ENCODE measurements around the gene TMEM63A. TPM values are rescaled to one million over a fixed set of nuclear protein-coding genes. Genes with fewer than 3 reads are reported as not detected.

TMEM63A gene
- total and polyA plus RNA-seq, 2 of the 13 experiments (the other 11 are each of a cell fraction or from before 2014, with no cell fraction given) = 23.9 to 53.3 TPM

DNA sequence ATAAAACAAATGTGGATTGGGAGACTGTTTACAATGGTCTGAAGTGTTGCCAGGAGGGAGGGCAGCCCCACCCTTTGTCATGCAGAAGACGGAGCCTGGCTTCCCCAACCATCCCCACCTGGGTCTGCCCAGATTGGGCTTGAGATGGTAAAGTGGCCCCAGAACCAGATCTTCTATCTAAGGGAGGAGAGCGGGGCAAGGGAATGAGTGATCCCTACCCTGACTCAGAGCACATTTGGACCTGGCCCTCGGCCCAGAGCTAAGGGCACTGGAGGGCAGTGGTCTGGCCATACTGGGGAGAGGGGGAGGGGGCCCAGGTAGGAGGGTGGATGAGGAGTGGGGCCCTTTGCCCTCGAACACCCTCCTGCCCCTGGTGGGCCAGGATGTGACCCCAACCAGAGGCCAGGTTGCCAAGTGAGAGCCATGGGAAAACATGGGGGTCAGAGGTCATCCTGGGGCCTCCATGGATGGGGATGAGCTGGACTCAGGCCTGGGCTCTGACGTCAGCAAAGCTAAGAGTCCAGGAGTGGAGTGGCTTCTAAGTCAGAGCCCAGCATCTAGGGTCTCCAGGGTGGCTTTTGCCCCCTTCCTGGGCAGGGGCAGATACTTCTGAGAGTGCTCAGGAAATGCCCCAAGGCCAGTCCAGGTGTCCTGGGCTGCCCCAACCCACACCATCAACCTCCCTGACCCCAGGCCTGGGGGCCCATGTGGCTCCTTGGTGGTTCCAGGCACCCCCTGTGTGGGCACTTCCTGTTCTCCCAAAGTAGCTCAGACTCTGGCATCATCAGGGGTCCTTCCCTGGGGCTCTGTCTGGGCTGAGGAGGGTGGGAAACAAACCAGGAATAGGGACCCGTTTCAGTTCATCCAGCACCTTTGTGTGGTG lies 8.4 kb upstream of the TMEM63A start:
- Histone ChIP-seq H4K20me1 (ENCODE audit: insufficient read depth, low read length) (no peaks in the 10 kb centered on the region), H3K36me3 (replicated peaks in 1 of 2; ENCODE audit: control insufficient read depth in 1 of 2, insufficient read depth in 2 of 2, low read length in 2 of 2) (no peaks in the 10 kb centered on the region), H3K4me1 (ENCODE audit: insufficient read depth, low read length) (peaks cover 63% of the 10 kb centered on the region), H3K9ac (ENCODE audit: insufficient read depth, low read depth, low read length) (peak overlapping the region; percentile 45), H3K4me3 (replicated peaks in 1 of 3; ENCODE audit: insufficient read depth in 1 of 3, low read depth in 2 of 3, low read length in 3 of 3) (peak overlapping the region in 2 of 3 experiments; percentile 29 to 76; a peak in 3 of 6 replicates), H3K9me3 (ENCODE audit: low read length) (no peaks in the 10 kb centered on the region), H2AFZ (ENCODE audit: low read length) (no peak overlapping the region), H3K27me3 (ENCODE audit: control insufficient read depth in 1 of 2, insufficient read depth in 2 of 2, low read length in 2 of 2) (no peaks in the 10 kb centered on the region; a peak in 1 of 5 replicates), H3K79me2 (ENCODE audit: insufficient read depth, low read length) (no peaks in the 10 kb centered on the region), H3K4me2 (ENCODE audit: low read depth, low read length) (peak overlapping the region; percentile 83), H3K27ac (ENCODE audit: extremely low read length, insufficient read depth, low read length) (peak overlapping the region; percentile 68)
- POLR2A ChIA-PET = interaction anchor here (0.5 to 3.7 kb wide), 4 partner anchors 9 to 138 kb away, joined by 3 to 28 read pairs (median 7); partner anchors contain the start of genes PYCR2 and TMEM63A
- ATAC-seq (peak; percentile 11), FAIRE-seq (no peak), DNase-seq (ENCODE audit: low spot score) (peak; percentile 68)
- intact Hi-C loops (cut with micrococcal nuclease; ENCODE audit: unreplicated experiment) (no loop called here), in situ Hi-C loops (cut with HindIII; ENCODE audit: extremely low pct_ligation_motif_present, low pct_unique_long_range_greater_than_20kb) (no loop called here)
- WGBS (ENCODE audit: low lambda C conversion rate) = 0% methylated on average over 3 of the region's 6 CpGs
- BruUV-seq (replicated peaks) = no TSS peak
- CTCF ChIA-PET (ENCODE audit: low intra/inter-chr PET ratio, low total read pairs) = no interaction called here
- TF ChIP-seq NFE2L2 (IDR thresholded peaks at IDR 0.05; ENCODE audit: low read length) (no peak), RXRA (CRISPR knock-in tag; IDR thresholded peaks at IDR 0.05) (peak; percentile 63; the same call in 1 of the 2 replicates), THYN1 (CRISPR knock-in tag; IDR thresholded peaks at IDR 0.05; ENCODE audit: borderline replicate concordance, low read depth) (no peak), CHCHD3 (CRISPR knock-in tag; IDR thresholded peaks at IDR 0.05) (no peak), ZFY (CRISPR knock-in tag; IDR thresholded peaks at IDR 0.05) (no peak; the same call in 1 of the 2 replicates), ZNF772 (CRISPR knock-in tag; IDR thresholded peaks at IDR 0.05) (no peak), ELF1 (CRISPR knock-in tag; IDR thresholded peaks at IDR 0.05) (no peak), HOXA5 (CRISPR knock-in tag; IDR thresholded peaks at IDR 0.05) (no peak), EEA1 (CRISPR knock-in tag; IDR thresholded peaks at IDR 0.05; ENCODE audit: borderline replicate concordance) (no peak), REL (CRISPR knock-in tag; conservative IDR thresholded peaks at IDR 0.05) (no peak), ZNF251 (CRISPR knock-in tag; IDR thresholded peaks at IDR 0.05) (no peak), BRD4 (CRISPR knock-in tag; IDR thresholded peaks at IDR 0.05) (no peak)
- TF ChIP-seq, protein P1, sequence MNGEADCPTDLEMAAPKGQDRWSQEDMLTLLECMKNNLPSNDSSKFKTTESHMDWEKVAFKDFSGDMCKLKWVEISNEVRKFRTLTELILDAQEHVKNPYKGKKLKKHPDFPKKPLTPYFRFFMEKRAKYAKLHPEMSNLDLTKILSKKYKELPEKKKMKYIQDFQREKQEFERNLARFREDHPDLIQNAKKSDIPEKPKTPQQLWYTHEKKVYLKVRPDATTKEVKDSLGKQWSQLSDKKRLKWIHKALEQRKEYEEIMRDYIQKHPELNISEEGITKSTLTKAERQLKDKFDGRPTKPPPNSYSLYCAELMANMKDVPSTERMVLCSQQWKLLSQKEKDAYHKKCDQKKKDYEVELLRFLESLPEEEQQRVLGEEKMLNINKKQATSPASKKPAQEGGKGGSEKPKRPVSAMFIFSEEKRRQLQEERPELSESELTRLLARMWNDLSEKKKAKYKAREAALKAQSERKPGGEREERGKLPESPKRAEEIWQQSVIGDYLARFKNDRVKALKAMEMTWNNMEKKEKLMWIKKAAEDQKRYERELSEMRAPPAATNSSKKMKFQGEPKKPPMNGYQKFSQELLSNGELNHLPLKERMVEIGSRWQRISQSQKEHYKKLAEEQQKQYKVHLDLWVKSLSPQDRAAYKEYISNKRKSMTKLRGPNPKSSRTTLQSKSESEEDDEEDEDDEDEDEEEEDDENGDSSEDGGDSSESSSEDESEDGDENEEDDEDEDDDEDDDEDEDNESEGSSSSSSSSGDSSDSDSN (CRISPR knock-in tag; IDR thresholded peaks at IDR 0.05) = no peak
- TF ChIP-seq, protein P2, sequence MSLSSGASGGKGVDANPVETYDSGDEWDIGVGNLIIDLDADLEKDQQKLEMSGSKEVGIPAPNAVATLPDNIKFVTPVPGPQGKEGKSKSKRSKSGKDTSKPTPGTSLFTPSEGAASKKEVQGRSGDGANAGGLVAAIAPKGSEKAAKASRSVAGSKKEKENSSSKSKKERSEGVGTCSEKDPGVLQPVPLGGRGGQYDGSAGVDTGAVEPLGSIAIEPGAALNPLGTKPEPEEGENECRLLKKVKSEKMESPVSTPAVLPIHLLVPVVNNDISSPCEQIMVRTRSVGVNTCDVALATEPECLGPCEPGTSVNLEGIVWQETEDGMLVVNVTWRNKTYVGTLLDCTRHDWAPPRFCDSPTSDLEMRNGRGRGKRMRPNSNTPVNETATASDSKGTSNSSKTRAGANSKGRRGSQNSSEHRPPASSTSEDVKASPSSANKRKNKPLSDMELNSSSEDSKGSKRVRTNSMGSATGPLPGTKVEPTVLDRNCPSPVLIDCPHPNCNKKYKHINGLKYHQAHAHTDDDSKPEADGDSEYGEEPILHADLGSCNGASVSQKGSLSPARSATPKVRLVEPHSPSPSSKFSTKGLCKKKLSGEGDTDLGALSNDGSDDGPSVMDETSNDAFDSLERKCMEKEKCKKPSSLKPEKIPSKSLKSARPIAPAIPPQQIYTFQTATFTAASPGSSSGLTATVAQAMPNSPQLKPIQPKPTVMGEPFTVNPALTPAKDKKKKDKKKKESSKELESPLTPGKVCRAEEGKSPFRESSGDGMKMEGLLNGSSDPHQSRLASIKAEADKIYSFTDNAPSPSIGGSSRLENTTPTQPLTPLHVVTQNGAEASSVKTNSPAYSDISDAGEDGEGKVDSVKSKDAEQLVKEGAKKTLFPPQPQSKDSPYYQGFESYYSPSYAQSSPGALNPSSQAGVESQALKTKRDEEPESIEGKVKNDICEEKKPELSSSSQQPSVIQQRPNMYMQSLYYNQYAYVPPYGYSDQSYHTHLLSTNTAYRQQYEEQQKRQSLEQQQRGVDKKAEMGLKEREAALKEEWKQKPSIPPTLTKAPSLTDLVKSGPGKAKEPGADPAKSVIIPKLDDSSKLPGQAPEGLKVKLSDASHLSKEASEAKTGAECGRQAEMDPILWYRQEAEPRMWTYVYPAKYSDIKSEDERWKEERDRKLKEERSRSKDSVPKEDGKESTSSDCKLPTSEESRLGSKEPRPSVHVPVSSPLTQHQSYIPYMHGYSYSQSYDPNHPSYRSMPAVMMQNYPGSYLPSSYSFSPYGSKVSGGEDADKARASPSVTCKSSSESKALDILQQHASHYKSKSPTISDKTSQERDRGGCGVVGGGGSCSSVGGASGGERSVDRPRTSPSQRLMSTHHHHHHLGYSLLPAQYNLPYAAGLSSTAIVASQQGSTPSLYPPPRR (CRISPR knock-in tag; IDR thresholded peaks at IDR 0.05; ENCODE audit: borderline replicate concordance) = peak; percentile 40; the same call in 1 of the 2 replicates
- TF ChIP-seq, protein P3, sequence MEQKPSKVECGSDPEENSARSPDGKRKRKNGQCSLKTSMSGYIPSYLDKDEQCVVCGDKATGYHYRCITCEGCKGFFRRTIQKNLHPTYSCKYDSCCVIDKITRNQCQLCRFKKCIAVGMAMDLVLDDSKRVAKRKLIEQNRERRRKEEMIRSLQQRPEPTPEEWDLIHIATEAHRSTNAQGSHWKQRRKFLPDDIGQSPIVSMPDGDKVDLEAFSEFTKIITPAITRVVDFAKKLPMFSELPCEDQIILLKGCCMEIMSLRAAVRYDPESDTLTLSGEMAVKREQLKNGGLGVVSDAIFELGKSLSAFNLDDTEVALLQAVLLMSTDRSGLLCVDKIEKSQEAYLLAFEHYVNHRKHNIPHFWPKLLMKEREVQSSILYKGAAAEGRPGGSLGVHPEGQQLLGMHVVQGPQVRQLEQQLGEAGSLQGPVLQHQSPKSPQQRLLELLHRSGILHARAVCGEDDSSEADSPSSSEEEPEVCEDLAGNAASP (CRISPR knock-in tag; IDR thresholded peaks at IDR 0.05; ENCODE audit: borderline replicate concordance) = peak; percentile 63; the same call in 1 of the 2 replicates

Measured in HepG2 (cell line).